GM21367 (cell line): ENCODE measurements around the gene GAK.
"Not testable (repeated sequence)": the region's sequence is repeated elsewhere in the genome, so short reads cannot be mapped to it uniquely, and the experiment has no call there.

Source experiments
- ATAC-seq: cut with Tn5 transposase; IDR thresholded peaks from one replicate; pipeline ENCODE4 v1.9.1; 2021; ENCODE audit not compliant: unreplicated experiment

GAK gene

GRCh38 chr4:819401-820229 is 112.5 kb downstream of the GAK start:
- ATAC-seq = no peak

DNA sequence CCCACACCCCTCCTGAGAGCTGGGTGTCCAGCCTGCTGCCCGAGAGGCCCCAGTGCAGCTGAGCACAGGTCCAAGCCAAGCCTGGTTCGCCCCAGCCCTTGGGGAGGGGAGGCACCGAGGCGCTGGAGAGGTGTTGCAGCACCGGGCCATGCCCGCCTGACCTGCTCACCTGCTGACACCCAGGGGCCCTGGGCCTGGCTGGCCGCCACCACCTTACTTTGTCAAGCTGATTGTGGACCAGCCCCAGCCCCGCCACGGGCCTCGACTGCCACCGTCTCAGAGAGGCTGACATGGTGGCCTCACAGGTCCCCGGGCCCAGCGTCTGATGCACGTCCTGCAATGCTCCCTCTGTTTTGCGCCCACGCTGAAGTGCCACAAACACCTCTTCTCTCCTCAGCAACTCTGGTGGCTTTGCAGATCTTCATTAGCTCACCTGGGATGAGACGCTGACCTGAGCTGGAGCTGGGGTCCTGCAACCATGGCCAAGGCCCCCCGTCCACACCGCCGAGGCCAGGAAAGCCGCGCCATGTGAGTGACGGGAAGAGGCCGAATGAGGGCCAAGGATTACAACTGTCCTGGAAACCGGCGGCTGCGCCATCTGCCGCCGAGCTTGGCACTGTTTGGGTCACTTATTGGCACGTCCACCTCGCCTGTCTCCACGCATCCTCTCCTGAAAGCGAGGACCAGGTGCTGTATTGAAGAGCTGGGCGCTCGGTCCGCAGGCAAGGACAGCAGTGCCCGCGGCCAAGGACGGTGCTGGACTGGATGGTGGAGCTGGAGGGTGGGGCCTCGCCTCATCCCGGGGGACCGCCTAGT is 113.8 kb downstream of the GAK start:
- no peak for ATAC-seq

- no peak for ATAC-seq
These were observed 116.5 kb downstream of the GAK start for GRCh38 chr4:815464-816146.

DNA sequence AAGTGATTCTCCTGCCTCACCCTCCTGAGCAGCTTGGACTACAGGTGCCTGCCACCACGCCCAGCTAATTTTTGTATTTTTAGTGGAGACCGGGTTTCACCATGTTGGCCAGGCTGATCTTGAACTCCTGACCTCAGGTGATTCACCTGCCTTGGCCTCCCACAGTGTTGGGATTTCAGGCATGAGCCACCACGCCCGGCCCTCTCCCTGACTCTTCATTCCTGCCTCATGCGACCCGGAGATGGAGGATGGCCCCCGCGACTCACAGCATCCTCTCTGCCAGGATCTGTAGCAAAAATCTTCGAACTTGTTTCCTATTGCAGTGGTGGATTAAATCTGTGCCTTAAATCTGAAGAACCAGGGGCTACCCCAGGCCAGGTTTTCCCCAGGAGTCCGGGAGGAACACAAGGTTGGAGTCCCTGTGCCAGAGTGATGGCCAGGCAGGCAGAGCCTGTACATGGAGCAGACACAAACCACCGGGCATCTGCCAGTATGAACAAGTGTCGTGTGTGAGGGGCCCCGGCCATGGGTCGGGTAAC is 117.7 kb downstream of the GAK start:
- ATAC-seq = no peak

GRCh38 chr4:813900-814299 is 118.2 kb downstream of the GAK start:
- no peak for ATAC-seq

DNA sequence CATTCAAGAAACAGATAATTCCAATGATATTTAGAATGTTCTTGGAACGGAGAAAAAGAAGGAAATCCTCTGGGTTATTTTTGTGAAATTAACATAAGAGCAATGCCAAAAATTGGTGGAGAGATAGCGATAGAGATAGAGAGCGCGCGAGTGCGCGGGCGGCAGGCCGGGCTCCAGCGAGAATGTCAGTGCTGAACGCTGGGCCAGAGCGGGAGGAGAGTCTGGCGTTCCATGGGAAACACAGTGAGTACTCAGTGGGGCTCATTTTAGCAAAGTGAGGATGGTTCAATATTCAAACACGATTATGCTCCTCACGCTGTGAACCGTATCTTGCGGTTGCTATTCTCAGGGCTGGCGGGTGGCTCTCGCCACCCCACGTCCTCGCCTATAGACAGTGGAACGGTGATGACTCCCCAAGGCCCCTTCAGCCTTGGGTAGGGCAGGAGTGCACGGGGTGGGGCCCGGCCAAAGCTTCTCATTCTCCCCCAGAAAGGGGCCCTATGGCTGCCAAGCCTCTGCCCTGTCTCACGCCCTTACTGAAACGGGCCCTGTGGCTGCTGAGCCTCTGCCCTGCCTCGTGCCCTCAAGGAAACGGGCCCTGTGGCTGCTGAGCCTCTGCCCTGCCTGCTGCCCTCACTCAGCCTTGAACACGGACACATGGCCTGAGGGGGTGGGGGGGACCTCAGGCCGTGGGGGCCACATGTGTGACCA is 123.1 kb downstream of the GAK start:
- no peak for ATAC-seq

- ATAC-seq = no peak
These were observed 124.3 kb downstream of the GAK start for GRCh38 chr4:807792-808191.

- not testable (repeated sequence) for ATAC-seq
These were observed 125.1 kb downstream of the GAK start for GRCh38 chr4:806979-807378.

DNA sequence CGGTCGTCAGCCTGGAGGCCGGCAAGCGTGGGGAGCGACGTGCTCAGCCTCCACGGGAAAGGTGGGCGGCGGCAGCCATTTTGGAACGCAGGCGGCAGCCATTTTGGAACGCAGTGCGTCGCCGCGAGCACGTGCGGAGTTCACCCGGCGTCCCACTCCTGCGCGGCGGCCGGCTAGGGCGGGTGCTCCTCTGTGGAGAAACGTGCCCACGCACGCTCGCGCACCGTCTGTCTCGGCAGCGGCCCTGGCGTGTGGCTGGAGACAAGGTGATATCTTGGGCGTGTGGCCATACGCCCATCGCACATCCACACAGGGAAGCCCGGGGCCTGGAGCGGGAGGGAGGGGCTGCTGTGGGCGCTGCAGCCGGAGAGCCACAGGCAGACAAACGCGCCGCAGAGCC is 127.3 kb downstream of the GAK start:
- no peak for ATAC-seq

DNA sequence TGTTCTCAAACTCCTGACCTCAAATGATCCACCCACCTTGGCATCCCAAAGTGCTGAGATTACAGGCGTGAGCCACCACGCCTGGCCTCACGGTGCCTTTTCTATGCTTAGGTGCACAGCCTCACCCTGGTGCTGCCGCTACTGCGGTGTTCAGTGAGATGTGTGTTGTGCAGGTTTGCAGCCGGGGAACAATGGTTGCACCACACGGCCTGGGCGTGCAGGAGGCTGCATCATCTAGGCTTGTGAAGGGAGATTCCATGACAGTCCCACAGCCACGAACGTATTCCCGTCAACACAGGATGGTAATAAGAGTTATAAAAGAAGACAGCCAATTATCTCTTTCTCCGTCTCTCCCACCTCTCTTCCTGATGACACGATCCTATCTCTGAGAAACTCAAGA is 128.2 kb downstream of the GAK start:
- no peak for ATAC-seq

GRCh38 chr4:801436-802124 is 130.5 kb downstream of the GAK start:
- ATAC-seq = no peak
